HG02840 (cell line): ENCODE results near the gene FTSJ1.
"Not testable (repeated sequence)": the region's sequence is repeated elsewhere in the genome, so short reads cannot be mapped to it uniquely, and the experiment has no call there.

Experiments
- ATAC-seq: cut with Tn5 transposase; IDR thresholded peaks from one replicate; pipeline ENCODE4 v1.9.1; 2021; ENCODE audit warnings: mild to moderate bottlenecking, moderate library complexity, moderate number of reproducible peaks; ENCODE audit not compliant: unreplicated experiment, low FRiP score

Gene FTSJ1, protein sequence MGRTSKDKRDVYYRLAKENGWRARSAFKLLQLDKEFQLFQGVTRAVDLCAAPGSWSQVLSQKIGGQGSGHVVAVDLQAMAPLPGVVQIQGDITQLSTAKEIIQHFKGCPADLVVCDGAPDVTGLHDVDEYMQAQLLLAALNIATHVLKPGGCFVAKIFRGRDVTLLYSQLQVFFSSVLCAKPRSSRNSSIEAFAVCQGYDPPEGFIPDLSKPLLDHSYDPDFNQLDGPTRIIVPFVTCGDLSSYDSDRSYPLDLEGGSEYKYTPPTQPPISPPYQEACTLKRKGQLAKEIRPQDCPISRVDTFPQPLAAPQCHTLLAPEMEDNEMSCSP

DNA sequence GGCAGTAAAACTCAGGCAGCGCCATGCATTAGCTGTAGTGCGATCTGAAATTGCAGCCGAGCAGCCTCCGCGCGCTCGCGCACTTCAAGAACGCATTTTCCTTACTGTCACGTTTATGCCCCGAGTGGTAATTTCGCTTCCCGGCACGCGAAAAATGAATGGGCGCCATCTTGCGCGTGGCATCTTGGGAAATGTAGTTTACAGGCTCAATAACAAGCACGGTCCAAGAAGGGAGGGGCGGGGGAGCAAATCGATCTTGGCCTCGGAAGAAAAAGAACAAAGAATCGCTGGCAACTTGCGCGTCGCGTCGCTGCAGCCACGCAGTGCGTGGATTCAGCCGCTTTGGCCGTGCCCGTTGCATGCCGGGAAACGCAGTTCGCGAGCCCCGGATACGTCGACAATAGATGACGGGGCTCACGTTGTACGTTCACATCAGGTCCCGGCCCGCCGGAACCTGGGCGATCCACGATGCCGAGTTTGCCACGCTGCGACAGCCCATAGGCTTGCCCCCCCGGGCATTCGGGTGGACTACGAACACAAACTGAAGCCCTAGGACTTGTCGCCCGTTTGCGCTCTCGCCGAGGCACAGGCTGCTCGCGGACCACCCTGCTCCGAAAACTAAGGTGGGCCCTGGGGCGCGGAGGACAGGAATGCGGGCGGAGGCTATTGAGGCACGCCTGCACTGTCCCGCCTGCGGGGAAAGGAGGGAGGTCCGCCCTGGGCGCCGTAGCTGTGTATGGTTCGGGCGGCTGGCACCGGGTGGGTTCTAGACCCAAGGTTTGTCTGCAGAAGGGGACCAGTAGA is at the start of gene FTSJ1:
TSS of gene FTSJ1 (plus strand) at position 426 of the 804 bp plus-strand sequence. CDS start 1,849 bp downstream, outside the sequence.
- peak; percentile 81 for ATAC-seq

DNA sequence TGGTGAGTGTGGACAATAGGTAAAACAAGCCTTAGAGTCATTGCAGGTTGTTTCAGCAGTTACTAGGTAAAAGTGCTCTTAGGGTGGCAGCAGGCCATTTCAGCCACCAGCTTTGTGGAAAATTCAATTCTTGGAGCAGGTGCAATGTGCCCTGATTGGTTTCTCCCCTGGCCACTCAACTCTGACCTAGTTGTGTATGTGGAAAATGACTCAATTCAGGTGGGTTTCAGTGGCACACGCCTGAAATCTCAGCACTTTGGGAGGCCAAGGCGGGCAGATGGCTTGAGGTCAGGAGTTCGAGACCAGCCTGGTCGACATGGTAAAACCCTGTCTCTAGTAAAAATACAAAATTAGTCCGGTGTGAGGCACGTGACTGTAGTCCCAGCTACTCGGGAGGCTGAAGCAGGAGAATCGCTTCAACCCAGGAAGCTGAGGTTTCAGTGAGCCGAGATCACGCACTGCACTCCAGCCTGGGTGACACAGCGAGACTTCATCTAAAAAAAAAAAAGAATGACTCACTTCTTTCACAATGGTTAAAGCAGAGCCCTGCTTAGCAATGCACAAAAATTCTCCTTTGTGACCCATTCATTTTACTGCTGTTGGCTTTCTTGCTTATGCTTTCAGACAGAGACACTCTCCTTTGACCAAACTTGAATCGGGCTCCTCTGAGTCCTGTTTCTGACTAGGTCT is 48.8 kb upstream of the FTSJ1 start:
- ATAC-seq: not testable (repeated sequence)

DNA sequence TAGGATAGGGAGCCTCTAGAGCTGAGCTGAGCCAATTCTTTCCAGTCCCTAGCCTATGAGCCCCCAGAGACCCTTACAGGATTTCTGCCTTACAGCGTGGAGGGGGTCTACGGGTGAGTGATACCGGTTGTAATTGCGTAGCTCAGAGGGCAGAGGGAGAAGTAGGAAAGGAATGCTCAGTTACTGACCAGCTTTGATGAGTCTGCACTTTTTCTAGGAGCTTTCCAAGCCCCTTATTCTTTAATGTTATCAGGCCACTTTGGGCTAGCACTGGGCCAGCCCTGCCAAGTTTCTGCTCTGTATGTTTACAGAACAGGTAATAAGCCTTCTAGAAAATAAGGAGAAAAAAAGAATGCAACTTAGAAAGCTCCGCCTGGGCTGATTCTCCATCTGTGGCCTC is 46.4 kb upstream of the FTSJ1 start:
- not testable (repeated sequence) for ATAC-seq

DNA sequence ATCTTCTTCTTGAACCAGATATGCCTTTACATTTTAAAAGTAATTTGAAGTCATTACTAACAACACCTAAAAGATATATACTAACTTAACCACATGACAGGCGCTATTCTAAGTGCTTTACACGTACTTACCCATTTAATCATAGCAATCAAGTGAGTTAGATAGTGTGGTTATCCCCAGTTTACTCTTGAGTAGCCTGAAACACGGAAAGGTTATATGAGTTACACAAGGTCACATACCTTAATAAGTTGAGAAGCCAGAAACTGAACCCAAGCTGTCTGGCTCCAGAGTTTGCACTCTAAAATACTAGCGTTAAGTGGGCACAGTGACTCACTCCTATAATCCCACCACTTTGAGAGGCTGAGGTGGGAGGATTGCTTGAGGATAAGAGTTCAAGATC is 45.8 kb upstream of the FTSJ1 start:
- ATAC-seq: not testable (repeated sequence)

DNA sequence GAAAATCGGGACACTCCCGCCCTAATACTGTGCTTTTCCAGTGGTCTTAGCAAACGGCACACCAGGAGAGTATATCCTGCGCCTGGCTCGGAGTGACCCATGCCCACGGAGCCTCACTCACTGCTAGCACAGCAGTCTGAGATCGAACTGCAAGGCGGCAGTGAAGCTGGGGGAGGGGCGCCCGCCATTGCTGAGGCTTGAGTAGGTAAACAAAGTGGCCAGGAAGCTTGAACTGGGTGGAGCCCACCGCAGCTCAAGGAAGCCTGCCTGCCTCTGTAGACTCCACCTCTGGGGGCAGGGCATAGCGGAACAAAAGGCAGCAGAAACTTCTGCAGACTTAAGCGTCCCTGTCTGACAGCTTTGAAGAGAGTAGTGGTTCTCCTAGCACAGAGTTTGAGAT is 42.3 kb upstream of the FTSJ1 start:
- ATAC-seq: not testable (repeated sequence)

DNA sequence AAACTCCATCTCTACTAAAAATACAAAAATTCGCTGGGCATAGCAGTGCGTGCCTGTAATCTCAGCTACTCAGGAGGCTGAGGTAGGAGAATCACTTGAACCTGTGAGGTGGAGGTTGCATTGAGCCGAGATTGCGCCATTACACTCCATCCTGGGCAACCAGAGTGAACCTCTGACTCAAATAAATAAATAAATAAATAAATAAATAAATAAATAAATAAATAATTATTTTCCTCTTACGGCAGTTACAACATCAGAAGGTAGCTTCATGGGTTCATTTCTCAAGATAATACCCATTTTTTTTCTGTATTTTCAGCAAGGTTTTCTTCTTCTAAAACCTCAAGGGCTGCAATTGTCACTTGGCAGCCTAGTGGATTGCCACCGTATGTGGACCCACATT is 28.8 kb upstream of the FTSJ1 start:
- not testable (repeated sequence) for ATAC-seq

DNA sequence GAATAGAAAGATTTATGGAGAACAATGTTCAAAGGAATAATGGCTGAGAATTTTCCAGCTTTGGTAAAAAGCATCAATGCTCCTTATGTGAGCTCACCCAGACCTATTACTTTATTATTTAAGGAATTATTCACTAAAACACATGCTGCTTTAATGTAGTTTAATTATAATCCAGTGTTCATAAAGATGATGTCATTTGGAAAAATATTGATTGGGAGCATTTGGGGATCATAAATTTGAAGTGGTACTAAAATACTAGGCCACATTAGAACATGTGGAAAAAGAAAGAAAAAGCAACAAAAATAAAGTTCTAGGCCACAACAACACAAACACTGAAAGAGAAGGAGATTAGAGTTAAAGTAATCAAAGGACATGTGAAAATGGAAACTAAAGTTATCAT is 25.9 kb upstream of the FTSJ1 start:
- ATAC-seq: no peak

DNA sequence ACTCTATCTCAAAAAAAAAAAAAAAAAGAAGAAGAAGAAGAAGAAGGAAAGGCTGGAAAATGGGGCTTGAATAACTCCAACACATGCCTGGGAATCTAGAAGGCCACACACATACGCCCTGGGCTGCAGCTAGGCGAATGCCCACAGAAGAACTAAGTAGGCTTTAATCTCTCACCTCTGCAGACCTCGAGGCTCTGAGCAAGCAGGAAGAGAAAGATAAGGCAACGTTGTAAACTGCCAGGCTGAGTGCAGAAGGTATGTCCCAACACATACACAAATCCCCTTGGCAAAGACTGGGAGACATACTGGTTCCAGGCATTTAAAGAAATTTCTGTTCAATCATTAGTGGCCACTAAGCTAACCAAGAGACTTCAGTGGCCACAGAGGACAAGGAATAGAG is 24.3 kb upstream of the FTSJ1 start:
- no peak for ATAC-seq

DNA sequence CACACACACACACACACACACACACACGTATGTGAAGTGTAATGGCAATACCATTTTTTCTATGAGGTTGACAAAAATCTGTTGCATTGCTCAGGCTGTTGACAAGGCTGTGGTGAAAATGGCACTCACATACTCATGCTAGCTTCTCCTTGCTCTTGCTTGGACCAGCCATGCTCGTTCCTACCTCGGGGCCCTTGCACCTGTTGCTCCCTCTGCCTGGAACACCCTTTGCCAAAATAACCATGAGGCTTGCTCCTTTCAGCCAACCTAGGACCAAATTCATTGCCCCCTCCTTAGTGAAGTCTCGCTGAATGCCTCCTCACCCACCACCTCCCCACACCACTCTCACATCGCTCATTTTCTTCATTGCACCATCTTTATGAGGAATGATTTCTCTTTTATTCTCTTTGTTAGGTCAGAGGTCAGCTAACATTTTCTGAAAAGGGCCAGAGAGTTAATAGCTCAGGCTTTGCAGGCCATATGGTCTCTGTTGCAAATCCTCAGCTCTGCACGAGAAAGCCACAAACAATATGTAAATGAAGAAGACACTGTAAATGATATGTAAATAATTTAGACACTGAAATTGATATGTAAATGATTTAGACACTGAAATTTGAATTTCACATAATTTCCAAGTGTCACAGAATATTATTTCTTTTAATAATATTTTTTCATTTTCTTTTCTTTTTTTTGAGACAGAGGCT is 19.2 kb upstream of the FTSJ1 start:
- no peak for ATAC-seq

DNA sequence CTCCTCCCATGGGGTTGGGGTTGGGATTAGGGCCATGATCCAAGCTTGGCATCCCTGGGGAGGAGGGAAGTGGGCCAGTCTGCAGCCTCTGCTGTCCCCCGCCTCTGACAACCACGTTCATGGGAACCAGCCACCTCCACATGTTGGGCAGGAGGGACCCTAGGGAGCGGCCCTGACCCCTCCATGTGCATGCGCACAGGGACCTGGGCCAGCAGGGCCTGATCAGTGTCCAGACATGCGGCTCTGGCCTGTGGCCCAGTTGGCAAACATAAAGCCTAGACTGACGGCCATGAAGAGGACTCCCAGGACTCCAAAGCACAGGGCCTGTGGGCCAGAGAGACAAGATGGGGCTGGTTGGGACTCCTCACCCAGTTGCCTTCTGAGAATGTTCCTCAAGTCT is 17.3 kb upstream of the FTSJ1 start:
- ATAC-seq: no peak

DNA sequence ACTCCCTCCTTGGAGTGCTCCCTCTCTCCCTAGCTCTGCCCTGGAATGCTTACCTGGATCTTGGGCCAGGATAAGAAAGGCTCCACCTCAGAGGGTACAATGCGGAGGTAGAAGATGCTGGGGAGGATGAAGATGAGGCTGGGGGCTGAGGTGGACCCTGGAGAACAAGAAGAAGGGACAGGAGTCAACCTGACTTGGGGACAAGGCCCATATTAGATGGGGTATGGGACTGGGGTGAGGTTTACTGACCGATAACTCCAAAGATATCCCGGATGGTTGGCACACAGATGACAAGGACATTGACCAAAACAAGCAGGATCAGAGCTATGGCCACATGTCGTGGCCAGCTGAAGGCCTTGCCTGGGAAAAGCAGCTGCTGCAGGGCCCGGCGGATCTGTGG is 16.5 kb upstream of the FTSJ1 start:
- no peak for ATAC-seq

DNA sequence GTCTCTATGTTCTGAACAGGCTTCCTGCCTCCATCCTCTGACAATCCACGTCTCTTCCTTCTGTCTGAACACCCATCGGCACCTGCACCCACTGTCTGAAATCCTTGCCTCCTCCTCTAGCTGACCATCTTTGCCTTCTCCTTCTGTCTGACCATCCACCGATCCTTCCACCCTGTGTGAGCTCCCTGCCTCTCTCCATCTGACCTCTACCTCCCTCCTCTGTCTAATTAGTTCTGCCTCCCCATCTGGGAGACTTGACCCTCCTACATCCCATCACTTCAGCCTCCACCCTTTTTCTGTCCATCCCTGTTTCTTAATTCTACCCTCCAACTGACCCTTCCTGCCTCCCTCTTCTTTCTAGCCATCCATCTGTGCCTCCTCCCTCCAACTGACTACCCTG is 16.0 kb upstream of the FTSJ1 start:
- ATAC-seq: no peak

DNA sequence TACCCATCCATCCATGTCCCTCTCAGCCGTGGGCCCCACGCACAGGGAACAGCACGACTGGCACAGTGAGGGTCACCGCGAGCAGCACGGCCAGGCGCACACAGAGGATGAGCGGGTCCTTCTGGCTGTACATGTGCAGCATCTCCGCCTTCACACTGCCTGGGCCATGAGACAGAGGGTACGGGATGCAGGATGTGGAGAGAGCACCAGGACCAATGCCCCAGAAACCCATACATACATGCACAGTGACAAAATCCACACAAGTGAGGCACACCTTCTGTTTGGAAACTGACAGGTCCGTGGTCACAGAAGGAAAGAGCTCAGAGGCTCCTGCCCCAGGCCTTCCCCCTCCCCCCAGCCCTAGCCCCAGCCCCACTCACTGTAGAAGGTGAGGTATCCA is 15.4 kb upstream of the FTSJ1 start:
- no peak for ATAC-seq

DNA sequence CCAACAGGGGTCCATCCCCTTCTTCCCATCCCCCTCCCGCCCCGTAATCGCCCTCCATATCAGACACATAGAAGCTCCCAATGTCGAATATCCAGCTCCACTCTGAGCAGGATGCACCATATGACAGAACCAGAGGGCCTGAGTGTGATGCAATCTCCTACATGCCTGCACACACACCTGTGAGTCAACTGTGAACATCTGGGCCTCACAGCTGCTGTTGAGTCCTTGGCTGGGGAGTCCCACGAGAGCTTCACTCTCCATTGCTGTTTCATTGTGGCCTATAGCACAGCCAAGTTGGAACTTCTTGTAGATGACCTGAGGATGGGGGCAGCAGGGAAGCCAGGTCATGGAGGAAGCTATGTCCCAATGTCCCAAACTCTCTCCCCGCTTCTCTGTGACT is 14.2 kb upstream of the FTSJ1 start:
- no peak for ATAC-seq

DNA sequence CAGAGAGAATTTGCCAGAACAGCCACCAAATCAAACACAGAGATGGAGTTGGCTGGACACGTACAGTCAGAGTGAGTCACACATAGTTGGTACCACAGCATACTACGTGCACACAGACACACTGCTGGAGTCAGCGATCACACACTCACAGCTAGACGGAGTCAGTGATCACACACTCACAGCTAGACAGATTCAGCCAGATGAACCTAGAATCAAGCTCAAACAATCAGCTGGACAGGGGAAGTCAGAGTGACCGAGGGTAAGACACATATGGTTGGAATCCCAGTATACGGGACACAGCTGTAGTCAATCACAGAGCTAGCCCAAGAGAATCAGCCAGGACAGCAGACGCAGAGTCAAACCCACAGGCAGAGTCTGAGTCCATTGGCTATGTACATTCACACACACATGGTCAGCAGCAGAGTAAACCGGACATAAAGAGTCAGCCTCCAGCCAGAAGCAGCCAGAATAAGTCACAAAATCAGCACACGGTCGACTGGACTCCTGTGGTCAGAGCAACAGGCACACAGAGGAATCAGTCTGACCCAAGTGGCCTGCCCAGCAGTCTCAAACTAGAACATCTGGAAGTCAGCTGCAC is 10.6 kb upstream of the FTSJ1 start:
- no peak for ATAC-seq

DNA sequence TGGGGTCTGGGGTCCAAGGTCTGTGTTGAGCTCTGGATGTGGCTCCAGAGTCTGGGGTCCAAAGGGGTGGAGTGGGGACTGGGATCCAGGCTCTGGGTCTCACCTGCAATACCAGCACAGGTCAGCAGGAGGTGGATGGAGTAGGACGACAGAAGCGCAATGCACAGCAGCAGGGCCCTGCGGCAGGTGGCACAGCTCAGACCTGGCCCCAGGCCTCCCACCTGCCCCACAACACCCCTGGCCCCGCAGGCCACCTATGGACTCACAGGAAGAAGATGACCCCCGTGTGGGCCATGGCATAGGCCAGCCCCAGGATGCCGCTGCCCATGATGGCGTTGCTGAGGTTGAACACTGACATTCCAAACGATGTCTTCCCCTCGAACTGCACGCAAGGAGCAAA is 9.3 kb upstream of the FTSJ1 start:
- no peak for ATAC-seq

DNA sequence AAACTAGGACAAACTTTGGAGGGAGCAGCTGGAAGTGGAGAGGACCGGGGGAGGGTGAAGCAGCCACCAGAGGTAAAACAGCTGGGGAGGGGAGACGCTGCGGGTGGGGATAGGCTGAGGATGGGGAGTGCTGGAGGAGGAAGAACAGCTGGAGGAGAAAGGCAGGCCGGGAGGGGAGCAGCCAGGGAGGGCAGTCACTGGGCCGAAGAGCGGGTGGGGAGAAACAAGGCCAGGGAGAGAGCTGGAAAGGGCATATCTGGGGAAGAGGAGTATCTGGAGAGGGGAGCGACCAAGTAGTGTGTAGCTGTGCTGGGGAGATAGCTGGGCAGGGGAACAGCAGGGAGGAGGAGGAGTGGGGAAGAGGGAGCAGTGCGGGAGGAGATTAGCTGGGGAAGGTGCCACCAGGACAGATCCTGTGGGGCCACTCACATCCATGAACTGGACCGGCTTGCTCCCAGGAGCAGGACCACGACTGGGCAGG is 8.7 kb upstream of the FTSJ1 start:
- ATAC-seq: no peak

DNA sequence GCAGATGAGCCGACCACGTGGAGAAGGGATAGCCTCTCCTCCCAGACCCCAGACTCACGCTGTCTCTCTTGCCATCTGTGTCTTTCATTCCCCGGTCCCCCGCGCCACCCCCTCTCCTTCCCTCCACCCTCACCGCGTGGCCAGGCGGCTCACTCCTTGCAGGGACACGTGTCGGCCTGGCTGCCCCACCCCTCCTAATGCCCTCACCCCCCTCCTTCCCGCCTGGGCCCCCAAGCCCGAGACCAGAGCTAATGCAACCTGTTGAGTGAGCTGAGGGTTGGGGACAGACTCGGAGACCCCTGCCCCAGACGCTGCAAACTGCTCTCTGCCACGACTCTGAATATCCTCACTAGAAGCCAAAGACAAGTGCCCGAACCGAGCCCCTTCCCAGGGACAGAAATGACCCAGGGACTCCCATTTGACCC is 7.7 kb upstream of the FTSJ1 start:
- ATAC-seq: no peak

DNA sequence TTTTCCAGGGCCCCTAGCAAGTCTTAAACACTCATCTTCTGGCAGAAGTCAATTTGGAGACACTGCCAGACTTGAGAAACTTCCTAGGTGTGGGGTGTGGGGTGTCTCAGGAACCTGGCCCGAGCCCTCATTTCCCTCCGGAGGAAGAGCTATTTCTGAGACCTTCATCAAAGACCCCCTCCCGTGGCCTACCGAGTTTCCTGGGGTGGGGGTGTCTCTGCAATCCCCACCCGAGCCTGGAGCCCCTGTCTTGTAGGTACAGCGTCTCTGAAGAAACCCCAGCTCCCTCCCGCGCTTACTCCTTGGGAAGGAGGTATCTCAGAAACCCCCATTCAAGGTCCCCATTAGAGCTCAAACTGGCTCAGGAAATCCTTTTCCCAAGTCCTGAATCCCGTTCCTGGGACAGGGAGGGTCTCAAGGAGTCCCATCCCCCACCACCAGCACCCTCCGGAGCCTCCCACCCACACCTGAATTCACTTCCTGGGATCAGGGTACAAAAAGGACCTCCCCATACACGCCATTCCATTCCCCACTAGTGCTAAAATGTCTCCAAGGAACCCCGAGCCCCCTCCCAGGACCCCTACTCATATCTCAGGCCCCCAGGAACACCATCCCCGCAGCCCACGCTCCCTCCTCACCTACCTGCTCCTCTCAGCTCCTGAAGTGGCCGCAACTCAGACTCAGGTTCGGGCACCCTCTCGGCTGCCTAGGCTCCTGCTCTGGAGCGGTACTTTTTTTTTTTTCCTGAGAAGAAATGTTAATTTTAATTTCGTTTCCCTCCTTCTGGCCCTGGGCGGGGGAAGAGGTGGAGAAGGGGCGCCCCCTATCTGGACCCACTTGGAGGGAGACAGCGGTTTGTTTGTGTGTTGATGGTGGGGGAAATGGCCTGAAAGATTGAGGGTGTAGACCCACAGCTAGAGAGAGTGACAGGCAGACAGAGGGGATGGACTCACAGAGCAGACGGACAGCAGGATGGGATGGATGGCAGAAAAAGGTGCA is 7.0 kb upstream of the FTSJ1 start:
- ATAC-seq: no peak
